IPS DF 4.7 (cell line): Measurements from ENCODE around the gene RALGPS1.

Source experiments
- DNase-seq: peaks from one replicate; pipeline ENCODE4 v3.0.0-alpha.2; 2013; ENCODE audit warnings: low spot score; ENCODE audit errors: extremely low read depth

Gene RALGPS1

GRCh38 chr9:127216210-127216887 lies 301.8 kb downstream of the RALGPS1 start:
- DNase-seq = no peak

DNA sequence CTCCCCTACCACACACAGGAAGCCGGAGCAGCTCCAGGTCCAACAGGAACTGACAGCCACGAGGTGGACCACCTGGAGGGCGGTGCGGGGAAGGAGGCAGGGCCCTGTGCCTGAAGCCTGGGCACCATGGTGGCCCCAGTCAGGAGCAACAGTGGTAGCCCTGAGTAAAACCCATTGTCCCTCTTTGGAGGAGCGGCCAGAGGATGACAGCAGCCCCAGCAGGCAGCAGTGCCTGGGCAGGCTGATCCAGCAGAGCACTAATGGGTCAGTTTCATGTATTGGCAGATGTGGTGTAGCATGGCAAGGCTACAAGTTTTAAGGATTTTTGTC lies 302.3 kb downstream of the RALGPS1 start:
- DNase-seq = no peak

- DNase-seq = no peak
Measured at GRCh38 chr9:127218818-127219217, 304.2 kb downstream of the RALGPS1 start.

- no peak for DNase-seq
Measured at GRCh38 chr9:127219520-127219919, 304.9 kb downstream of the RALGPS1 start.

- DNase-seq = no peak
Measured at GRCh38 chr9:127221695-127222094, 307.1 kb downstream of the RALGPS1 start.

DNA sequence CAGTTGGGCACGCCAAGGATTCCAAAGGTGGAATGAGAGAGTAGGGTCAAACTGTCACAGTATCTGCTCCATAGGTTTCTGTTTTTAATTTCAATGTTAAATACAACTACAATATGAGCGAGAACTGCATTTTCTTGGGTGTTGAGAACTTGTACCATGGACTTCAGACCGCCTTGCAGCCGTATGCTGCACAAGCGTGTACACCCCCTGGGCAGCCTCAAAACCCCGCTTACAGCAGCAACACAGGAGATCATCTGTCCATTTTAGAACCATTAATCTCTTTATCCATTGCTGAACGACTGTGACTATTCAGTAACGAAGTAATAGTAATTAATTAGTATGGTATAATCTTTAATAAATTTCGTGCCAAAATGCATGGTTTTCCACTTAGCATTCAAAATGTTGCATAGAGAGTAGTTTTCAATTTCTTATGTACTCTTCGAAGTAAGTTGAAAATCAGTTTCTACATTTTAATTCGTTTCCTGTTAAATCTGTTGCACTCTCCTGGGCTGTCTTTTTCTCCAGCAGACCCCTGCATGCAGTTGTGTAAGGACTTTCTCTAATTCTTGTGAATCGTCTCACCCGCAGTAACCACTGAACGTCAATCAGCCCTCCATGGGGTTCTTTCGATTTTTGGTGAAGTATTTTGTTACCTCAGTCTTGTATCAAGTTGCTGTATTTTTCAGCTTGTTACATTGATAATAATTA lies 308.0 kb downstream of the RALGPS1 start:
- no peak for DNase-seq

- DNase-seq = no peak
Measured at GRCh38 chr9:127223266-127223665, 308.7 kb downstream of the RALGPS1 start.

- DNase-seq = no peak
Measured at GRCh38 chr9:127223810-127224177, 309.2 kb downstream of the RALGPS1 start.

DNA sequence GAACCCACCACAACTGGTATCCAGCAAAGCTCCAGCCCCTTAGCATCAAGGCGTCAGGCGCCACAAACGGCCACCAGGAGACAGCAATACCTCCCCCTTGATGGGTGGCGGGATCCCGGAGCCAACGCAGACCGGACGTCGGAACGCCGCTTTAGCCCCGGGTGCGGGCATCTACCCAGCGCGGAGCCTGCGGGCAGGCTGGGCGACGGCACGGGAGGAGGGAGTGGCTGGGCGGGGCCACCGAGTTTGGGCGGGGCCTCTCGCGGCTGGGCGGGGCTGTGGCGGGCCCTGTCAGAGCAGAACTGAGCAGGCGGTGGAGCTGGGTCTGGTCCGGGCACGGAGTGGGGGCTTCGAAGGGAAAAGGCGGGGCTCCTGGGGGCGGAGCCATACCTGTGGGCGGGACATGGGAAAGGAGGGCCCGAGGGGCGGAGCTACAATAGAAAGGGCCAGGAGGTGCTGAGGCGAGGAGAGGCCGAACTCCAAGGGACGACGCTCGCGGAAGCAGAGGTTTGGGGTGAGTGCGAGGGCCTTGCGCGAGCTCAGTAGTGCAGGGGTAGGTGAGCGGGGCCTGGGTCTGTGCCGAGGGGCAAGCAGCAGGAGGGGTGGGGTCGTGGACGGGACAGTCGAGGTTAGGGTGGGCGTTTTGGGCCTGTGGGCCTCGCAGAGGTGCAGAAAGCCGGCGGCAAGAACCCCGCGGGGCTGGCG lies 309.7 kb downstream of the RALGPS1 start:
- DNase-seq = no peak

DNA sequence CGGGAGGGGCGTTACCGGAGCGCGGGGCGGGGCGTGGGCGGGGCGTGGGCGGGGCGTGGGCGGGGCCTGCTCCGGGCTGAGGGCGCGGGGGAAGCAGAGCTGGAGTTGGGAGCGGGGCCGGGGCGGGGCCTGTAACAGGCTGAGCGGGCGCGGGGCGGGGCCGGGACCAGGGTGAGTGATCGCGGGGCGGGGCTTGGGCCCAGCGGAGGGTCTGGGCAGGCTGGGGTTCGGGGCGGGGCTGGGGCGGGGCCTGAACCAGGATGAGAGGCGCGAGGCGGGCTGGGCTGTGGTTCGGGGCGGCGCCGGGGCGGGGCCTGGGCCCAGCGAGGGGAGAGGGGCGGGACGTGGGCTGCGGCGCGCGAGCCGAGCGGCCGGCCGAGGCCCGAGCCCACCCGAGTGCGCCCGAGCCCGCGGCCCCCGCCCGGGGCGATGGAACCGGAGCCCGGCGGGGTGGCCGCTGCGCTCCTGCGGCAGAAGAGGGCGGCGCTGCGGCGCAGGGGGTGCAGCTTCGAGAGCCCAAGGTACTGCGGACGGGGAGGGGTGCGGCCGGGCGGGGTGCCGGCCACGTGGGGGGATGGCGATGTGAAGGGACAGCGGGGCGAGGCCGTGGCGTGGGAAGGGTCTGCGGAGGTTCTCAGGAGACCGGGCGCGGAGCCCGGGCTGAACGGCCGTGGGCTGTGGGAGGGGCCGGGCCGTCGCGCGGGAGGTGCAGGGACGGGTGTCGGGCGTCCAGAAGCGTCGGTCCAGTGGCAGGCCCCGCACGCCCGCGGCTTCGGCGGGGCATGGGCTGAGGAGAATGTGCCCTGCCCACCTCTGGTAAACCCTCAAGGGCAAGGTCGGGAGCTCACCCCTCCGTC lies 310.5 kb downstream of the RALGPS1 start:
- no peak for DNase-seq

- DNase-seq = no peak
Measured at GRCh38 chr9:127225801-127226625, 311.4 kb downstream of the RALGPS1 start.

GRCh38 chr9:127229691-127230417 lies 315.3 kb downstream of the RALGPS1 start:
- DNase-seq = no peak

DNA sequence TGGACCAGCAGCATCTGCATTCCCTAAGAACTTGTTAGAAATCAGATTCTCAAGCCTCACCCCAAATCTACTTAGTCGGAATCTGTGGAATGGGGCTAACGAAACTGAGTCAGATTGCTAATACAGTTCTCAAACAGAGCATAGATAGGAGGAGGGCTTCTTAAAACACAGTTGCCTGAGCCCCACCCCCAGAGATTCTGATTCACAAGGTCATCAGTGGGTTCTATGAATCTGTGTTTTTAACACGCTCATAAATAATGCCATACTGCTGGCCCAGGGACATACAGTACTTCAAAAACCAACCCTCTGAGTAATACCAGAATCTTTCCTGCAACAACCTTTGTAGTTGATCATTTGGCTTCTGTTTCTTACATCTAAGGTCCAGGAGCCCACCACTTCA lies 317.1 kb downstream of the RALGPS1 start:
- no peak for DNase-seq

DNA sequence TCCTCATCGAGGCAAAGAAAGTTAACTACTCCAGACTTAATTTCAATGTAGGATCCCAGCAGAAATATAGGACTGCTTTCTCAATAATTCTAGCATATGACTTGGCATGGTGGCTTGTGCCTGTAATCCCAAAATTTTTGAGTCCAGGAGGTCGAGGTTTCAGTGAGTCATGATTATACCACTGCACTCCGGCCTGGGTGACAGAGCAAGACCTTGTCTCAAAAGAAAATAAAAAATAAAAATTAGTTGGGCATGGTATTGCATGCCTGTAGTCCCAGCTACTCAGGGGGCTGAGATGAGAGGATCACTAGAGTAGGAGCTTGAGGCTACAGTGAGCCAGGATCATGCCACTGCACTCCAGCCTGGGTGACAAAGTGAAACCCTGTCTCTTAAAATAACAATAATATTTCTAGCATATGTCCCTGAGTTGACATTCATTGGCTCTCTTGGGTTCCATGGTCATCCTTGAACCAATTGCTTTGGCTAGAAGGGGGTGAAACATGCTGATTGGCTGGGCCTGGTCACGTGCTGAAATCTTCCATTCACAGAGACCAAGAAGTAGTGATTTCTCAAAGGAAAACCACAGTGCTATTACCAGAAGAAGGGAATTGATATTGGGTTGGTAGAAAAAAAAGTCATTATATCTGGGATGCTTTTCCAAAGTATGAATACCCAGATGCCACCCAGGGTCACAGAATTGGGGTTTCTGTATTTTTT lies 318.4 kb downstream of the RALGPS1 start:
- no peak for DNase-seq

DNA sequence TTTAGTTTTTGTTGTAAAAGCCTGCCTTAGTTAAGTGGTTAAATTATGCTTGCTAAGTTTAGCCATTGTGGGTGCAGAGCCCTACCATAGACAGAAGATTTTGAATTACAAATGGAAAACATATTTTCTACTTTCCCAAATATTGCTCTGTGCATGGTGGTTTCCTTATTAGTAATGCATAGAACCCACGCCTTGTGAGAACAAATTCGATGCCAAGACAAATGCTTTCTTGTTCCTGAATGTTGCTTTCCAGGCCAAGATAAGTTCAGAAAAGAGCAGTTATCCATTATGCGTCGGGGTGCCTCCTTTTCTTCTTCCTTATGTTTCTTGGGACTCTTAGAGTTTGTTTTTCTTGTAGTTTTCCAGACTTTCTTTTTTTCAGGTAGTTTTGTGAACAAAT lies 319.0 kb downstream of the RALGPS1 start:
- no peak for DNase-seq

GRCh38 chr9:127233989-127234388 lies 319.4 kb downstream of the RALGPS1 start:
- no peak for DNase-seq

DNA sequence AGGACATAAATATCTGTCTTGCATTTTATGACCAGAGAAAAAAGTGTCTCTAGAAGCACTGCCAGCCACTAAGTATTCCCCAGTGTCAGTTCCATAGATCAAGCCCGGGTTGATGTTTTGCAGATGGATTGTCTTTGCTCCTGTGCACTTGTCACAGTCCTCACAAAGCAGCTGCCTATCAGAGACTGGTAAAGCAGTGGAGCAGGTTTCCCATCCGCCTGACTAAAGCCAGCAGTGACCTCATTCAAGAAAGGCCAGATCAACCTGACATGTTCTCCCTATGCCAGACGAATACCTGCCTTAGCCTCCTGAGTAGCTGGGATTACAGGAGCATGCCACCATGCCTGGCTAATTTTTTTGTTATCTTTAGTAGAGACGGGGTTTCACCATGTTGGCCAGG lies 323.2 kb downstream of the RALGPS1 start:
- no peak for DNase-seq

- no peak for DNase-seq
Measured at GRCh38 chr9:127241354-127241753, 326.8 kb downstream of the RALGPS1 start.
